22Rv1 (cell line): ENCODE results near the gene KIFC3.

ENCODE experiments used
- CTCF ChIP-seq: fragments of 450-650 bp; IDR thresholded peaks from 2 replicates; pipeline ENCODE4 v1.5.1; 2017; ENCODE audit warnings: mild to moderate bottlenecking
- ZFX ChIP-seq: fragments of 450-650 bp; IDR thresholded peaks from 2 replicates; pipeline ENCODE4 v1.6.1; 2017; ENCODE audit warnings: antibody characterized with exemption, borderline replicate concordance

- TF ChIP-seq CTCF (peak; percentile 51), ZFX (no peak)
Measured at GRCh38 chr16:57802341-57803133, at the start of gene KIFC3.
